KMS-11 (cell line): ENCODE data around the gene CD247.

Experiments
- H2AFZ ChIP-seq: fragments of 200-600 bp; sonication (generic); 2 replicates; pipeline ENCODE4 v1.6.1; 2016; ENCODE audit warnings: antibody characterized with exemption, mixed run types, low read depth
- H3K27ac ChIP-seq: fragments of 200-600 bp; sonication (generic); 2 replicates; pipeline ENCODE4 v1.6.1; 2016; ENCODE audit warnings: mild to moderate bottlenecking, mixed run types
- H3K27me3 ChIP-seq: fragments of 200-600 bp; sonication (generic); 2 replicates; pipeline ENCODE4 v1.6.1; 2017; ENCODE audit warnings: mild to moderate bottlenecking, low read depth, mixed run types, moderate library complexity; ENCODE audit not compliant: insufficient read depth
- H3K36me3 ChIP-seq: fragments of 200-600 bp; sonication (generic); 2 replicates; pipeline ENCODE4 v1.6.1; 2017; ENCODE audit warnings: mild to moderate bottlenecking, mixed run types; ENCODE audit not compliant: insufficient read depth
- H3K4me1 ChIP-seq: fragments of 200-600 bp; sonication (generic); 2 replicates; pipeline ENCODE4 v1.6.1; 2016; ENCODE audit warnings: mild to moderate bottlenecking, low read depth, mixed run types; ENCODE audit not compliant: poor library complexity, severe bottlenecking
- H3K4me2 ChIP-seq: fragments of 200-600 bp; sonication (generic); 2 replicates; pipeline ENCODE4 v1.7.0; 2016; ENCODE audit warnings: mild to moderate bottlenecking, mixed run types
- H3K4me3 ChIP-seq: fragments of 200-600 bp; sonication (generic); IDR thresholded peaks from 2 replicates; pipeline ENCODE4 v1.6.1; 2017; ENCODE audit warnings: low read depth, low read length, mixed read lengths; ENCODE audit not compliant: insufficient read depth
- H3K79me2 ChIP-seq: fragments of 200-600 bp; sonication (generic); 2 replicates; pipeline ENCODE4 v1.6.1; 2016; ENCODE audit warnings: low read depth, mixed run types; ENCODE audit not compliant: insufficient read depth
- H3K9ac ChIP-seq: fragments of 200-600 bp; sonication (generic); 2 replicates; pipeline ENCODE4 v1.6.1; 2016; ENCODE audit warnings: mild to moderate bottlenecking, mixed run types
- H4K20me1 ChIP-seq: fragments of 200-600 bp; sonication (generic); 2 replicates; pipeline ENCODE4 v1.6.1; 2016; ENCODE audit warnings: mild to moderate bottlenecking, mixed run types; ENCODE audit not compliant: insufficient read depth
- CTCF ChIP-seq: fragments of 200-600 bp; sonication (generic); conservative IDR thresholded peaks from 2 replicates; pipeline ENCODE4 v1.6.1; 2017; ENCODE audit warnings: low read depth, mild to moderate bottlenecking, antibody characterized with exemption, low read length, moderate library complexity, mixed read lengths

The CD247 gene

DNA sequence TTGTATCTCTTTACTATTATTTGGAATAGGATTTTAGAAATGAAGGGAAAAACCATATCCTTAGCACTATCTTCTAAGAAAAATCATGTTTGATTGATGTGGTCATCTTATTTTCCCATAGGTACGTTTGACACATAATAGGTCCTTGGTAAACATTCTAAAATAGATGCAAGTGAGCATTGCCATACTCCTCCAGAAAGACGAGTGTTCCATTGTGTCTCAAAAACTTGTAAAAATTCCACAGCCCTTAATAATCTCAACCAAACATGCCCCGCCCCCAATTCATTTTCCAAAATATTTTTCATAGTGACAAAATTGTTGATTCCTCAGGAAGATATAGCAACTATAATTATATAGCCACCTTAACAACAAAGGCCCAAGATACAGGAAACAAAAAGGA, 113.4 kb downstream of the CD247 start:
- no peak overlapping the region for H3K4me3 ChIP-seq
- no peak overlapping the region for H2AFZ ChIP-seq
- H3K9ac ChIP-seq, result no peak overlapping the region
- TF ChIP-seq CTCF, result no peak
- no peaks in the 10 kb centered on the region for H3K79me2 ChIP-seq
- no peaks in the 10 kb centered on the region for H4K20me1 ChIP-seq
- peaks cover 16% of the 10 kb centered on the region for H3K4me1 ChIP-seq
- no peak overlapping the region for H3K27ac ChIP-seq
- no peaks in the 10 kb centered on the region for H3K27me3 ChIP-seq
- no peaks in the 10 kb centered on the region for H3K36me3 ChIP-seq
- no peak overlapping the region for H3K4me2 ChIP-seq

DNA sequence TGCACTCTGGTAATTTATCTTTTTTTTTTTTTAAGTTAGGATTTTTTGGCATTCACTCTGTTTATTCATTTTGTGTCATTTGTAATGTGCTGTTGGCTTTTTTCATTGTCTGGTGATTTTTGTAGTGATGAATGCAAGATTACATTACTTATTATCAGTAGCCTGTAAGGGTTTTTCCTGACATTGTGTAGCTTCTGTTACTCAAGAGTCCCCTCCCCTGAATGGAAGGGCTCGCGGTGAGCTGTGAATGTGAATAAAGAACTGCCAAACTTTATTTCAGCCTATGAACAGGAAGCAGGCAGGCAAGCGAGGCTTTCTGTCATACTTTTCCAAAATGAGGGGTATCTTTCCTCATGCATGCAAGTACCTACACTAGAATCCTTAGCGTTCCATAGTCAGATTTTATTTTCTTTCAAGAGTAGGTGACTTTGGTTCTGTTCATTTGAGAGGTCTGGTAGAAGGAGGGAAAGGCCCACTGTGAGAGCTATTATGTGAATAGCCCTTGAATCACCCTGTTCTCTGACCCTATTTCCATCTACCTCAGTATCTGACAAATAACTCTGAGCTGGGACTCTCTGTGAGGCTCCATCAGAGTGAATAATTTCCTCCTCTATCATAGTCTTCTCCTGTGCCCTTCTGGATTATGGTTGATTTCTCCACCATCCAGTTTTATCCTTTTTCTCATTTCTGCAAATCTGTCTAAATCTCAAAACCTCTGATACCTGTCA, 114.0 kb downstream of the CD247 start:
- Histone ChIP-seq H3K36me3 (no peaks in the 10 kb centered on the region), H3K9ac (no peak overlapping the region), H2AFZ (no peak overlapping the region), H4K20me1 (no peaks in the 10 kb centered on the region), H3K27ac (no peak overlapping the region), H3K4me2 (no peak overlapping the region), H3K4me1 (peaks cover 16% of the 10 kb centered on the region), H3K4me3 (no peak overlapping the region), H3K79me2 (no peaks in the 10 kb centered on the region), H3K27me3 (no peaks in the 10 kb centered on the region)
- TF ChIP-seq CTCF, result no peak

GRCh38 chr1:167401260-167401873, 117.0 kb downstream of the CD247 start:
- Histone ChIP-seq H3K27me3 (no peaks in the 10 kb centered on the region), H3K4me3 (no peak overlapping the region), H4K20me1 (no peaks in the 10 kb centered on the region), H3K4me1 (peaks cover 16% of the 10 kb centered on the region), H3K4me2 (no peak overlapping the region), H3K36me3 (no peaks in the 10 kb centered on the region), H3K27ac (no peak overlapping the region), H2AFZ (no peak overlapping the region), H3K79me2 (no peaks in the 10 kb centered on the region), H3K9ac (no peak overlapping the region)
- peak; percentile 96 for TF ChIP-seq CTCF

DNA sequence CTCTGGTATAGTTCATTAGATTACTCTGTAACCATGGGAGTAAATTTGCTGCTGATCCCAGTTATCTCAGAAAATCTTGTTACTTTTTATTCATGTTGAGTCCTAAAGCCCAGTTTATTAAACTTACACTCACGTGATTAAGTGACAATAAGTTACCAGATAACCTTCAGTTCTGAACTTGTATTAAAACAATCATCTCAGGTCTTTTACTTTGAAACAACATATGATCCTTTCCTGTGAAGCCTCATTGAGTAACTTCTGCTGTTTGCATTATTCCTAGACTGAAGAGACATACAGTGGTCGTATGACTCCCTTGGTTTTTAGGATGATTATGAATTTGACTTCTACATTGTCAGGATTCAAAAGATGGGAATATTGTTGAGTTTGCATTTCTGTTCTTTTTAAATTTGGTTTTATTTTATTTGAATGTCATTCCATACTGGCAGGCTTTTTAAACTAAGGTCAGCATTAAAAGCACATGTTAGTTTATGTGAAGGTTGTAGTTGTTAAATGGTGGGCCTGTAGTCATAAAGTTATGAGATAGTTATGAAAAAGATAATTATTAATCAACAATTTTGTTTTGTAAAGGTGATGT, 117.9 kb downstream of the CD247 start:
- H3K36me3 ChIP-seq, result no peaks in the 10 kb centered on the region
- H3K4me3 ChIP-seq, result no peak overlapping the region

More for the DNA sequence above, 117.9 kb downstream of the CD247 start:
- Histone ChIP-seq H3K9ac (no peak overlapping the region), H3K27me3 (no peaks in the 10 kb centered on the region), H3K27ac (no peak overlapping the region), H4K20me1 (no peaks in the 10 kb centered on the region), H3K4me2 (no peak overlapping the region), H2AFZ (no peak overlapping the region), H3K79me2 (no peaks in the 10 kb centered on the region), H3K4me1 (peaks cover 16% of the 10 kb centered on the region)
- TF ChIP-seq CTCF, result no peak
